ENCODE data around the gene ABT1. TPM values are rescaled to one million over a fixed set of nuclear protein-coding genes. Genes with fewer than 3 reads are reported as not detected.
A peak's percentile ranks its signal among the peaks of the same experiment; 100 is the strongest.

ABT1 gene
- total RNA-seq, 4 donors from 2014 or later: 11.5 to 16.1 (median 11.8) TPM

GRCh38 chr6:26570027-26570809 lies 26.5 kb upstream of the ABT1 start:
- H3K9me3 ChIP-seq: no peaks in the 10 kb centered on the region
- peaks cover 0 to 4% (median 0%) of the 10 kb centered on the region in 4 donors for H3K4me1 ChIP-seq
- H3K4me3 ChIP-seq: no peak overlapping the region
- peak in 2 of 3 donors; percentile 31 to 46 for DNase-seq
- no peaks in the 10 kb centered on the region for H3K36me3 ChIP-seq
- no peak overlapping the region for H3K27ac ChIP-seq
- no peak for TF ChIP-seq POLR2A (IDR thresholded peaks at IDR 0.05)
- TF ChIP-seq, protein P1, sequence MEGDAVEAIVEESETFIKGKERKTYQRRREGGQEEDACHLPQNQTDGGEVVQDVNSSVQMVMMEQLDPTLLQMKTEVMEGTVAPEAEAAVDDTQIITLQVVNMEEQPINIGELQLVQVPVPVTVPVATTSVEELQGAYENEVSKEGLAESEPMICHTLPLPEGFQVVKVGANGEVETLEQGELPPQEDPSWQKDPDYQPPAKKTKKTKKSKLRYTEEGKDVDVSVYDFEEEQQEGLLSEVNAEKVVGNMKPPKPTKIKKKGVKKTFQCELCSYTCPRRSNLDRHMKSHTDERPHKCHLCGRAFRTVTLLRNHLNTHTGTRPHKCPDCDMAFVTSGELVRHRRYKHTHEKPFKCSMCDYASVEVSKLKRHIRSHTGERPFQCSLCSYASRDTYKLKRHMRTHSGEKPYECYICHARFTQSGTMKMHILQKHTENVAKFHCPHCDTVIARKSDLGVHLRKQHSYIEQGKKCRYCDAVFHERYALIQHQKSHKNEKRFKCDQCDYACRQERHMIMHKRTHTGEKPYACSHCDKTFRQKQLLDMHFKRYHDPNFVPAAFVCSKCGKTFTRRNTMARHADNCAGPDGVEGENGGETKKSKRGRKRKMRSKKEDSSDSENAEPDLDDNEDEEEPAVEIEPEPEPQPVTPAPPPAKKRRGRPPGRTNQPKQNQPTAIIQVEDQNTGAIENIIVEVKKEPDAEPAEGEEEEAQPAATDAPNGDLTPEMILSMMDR (IDR thresholded peaks at IDR 0.05): no peak
- no peaks in the 10 kb centered on the region for H3K27me3 ChIP-seq

DNA sequence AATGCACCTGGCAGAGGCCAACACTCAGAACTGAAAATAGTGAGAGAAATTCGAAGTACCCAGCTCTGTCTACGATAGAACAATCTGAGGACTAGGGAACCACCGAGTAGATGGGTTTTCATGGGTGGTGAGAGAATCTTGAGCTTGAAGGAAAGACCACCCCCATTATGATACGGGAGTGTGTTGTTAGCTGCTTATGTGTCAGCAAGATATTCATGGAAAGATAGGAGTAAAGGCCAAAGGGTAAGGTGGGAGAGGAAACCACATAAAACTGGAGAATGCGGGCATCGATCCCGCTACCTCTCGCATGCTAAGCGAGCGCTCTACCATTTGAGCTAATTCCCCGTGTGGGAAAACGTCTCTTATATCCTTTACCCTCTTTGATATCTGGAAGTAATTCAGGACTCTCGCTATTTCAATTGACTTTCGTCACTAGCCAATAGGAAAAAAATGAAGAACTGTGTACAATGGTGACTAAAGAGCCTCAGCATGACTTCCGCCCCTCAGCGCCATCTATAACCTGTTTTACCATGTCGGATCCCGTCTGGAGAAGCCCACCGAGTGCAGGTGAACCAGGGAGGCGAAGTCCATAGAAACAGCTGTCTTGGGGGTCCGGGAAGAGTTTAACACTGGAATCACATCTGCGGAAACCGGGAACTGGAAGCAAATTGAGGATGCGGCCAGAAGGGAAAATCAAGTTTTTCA lies 25.0 kb upstream of the ABT1 start:
- peak in 2 of 3 donors; percentile 55 to 62 for DNase-seq
- Histone ChIP-seq H3K4me3 (peak overlapping the region; percentile 26 to 52 (median 41)), H3K4me1 (peaks cover 0 to 4% (median 0%) of the 10 kb centered on the region in 4 donors), H3K27me3 (no peaks in the 10 kb centered on the region), H3K36me3 (no peaks in the 10 kb centered on the region), H3K27ac (peak overlapping the region; percentile 4 to 64 (median 46)), H3K9me3 (no peaks in the 10 kb centered on the region)
- no peak for TF ChIP-seq POLR2A (IDR thresholded peaks at IDR 0.05)
- TF ChIP-seq, protein P1 (IDR thresholded peaks at IDR 0.05): no peak

DNA sequence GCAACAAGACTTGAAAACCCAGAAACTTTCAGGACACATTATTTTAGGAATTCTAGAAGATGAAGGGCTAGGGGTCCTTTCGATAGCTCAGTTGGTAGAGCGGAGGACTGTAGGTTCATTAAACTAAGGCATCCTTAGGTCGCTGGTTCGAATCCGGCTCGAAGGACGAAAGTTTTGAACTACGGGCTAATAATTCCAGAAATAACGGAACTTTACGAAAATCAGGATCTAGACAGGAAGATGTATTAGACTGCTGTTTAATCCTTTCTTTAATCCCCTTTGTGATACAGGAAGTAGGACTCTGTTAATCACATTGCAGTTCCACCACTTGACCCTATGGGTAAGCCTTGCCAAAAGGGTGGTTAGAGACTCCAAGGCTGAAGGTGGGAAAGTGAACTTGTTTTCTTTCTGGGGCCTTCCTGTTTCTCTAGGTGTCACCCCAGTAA lies 21.2 kb upstream of the ABT1 start:
- Histone ChIP-seq H3K27me3 (no peaks in the 10 kb centered on the region), H3K27ac (no peak overlapping the region)

GRCh38 chr6:26576407-26576843 lies 20.3 kb upstream of the ABT1 start:
- Histone ChIP-seq H3K9me3 (no peaks in the 10 kb centered on the region), H3K27me3 (no peaks in the 10 kb centered on the region), H3K4me1 (peaks cover 0 to 5% (median 2%) of the 10 kb centered on the region in 4 donors), H3K27ac (no peak overlapping the region), H3K4me3 (no peak overlapping the region), H3K36me3 (no peaks in the 10 kb centered on the region)
- DNase-seq: no peak
- TF ChIP-seq POLR2A (IDR thresholded peaks at IDR 0.05): no peak
- TF ChIP-seq, protein P1 (IDR thresholded peaks at IDR 0.05): no peak

More for the DNA sequence above, 21.2 kb upstream of the ABT1 start:
- DNase-seq: no peak
- Histone ChIP-seq H3K36me3 (no peaks in the 10 kb centered on the region), H3K9me3 (no peaks in the 10 kb centered on the region), H3K4me3 (no peak overlapping the region), H3K4me1 (peaks cover 0 to 5% (median 2%) of the 10 kb centered on the region in 4 donors)
- TF ChIP-seq, protein P1 (IDR thresholded peaks at IDR 0.05): no peak
- no peak for TF ChIP-seq POLR2A (IDR thresholded peaks at IDR 0.05)

DNA sequence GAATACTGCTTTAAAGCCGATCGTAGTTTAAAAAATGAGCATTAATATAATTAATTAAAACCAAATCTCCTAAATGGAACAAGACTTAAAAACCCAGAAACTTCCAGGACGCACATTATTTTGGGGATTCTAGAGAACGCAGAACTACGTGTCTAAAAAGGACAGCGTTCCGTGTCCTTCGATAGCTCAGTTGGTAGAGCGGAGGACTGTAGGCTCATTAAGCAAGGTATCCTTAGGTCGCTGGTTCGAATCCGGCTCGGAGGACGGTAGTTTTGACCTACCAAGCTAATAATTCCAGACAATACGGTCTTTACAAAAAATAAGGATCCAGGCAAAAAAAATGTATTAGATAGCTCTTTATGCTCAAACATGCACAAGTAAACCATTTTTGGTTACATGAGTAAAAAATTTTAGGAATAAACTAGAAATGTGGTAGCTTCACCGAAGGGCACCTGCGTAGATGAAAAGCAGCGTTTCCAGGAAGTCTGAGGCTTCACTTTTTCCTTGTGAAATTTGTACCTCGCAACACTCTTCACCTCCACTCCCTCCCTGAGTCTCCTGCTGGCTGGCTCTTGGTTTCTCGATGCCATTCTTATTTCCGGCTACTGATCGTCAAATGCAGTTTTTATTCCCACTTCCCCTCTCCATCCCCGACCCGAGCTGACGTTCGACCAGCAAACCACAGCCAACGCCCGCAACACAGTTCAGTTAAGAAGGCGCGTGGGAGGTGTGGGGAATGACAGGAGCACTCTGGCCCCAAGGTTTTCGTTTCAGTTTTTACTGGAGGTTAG lies 19.6 kb upstream of the ABT1 start:
- Histone ChIP-seq H3K27me3 (no peaks in the 10 kb centered on the region), H3K9me3 (no peaks in the 10 kb centered on the region), H3K36me3 (no peaks in the 10 kb centered on the region), H3K4me1 (peaks cover 0 to 5% (median 1%) of the 10 kb centered on the region in 4 donors), H3K27ac (no peak overlapping the region), H3K4me3 (peak overlapping the region in 3 of 4 donors; percentile 4 to 39 (median 27))
- DNase-seq: peak in 2 of 3 donors; percentile 53 to 54
- TF ChIP-seq, protein P1 (IDR thresholded peaks at IDR 0.05): no peak
- no peak for TF ChIP-seq POLR2A (IDR thresholded peaks at IDR 0.05)

Measured in Peyer's patch (tissue), 4 donors.